Vagina (tissue), 2 donors: ENCODE results near the gene FRY. TPM values are rescaled to one million over a fixed set of nuclear protein-coding genes. Genes with fewer than 3 reads are reported as not detected.

Experiments used
- DNase-seq, 2 donors: peaks; one replicate each; pipeline ENCODE4 v3.0.0-alpha.2; 2017; ENCODE audit errors: extremely low spot score in 2 of 2
- H3K27ac ChIP-seq: fragments of 200-600 bp; sonication (generic); one replicate; pipeline ENCODE4 v1.5.1; 2019
- H3K27me3 ChIP-seq: fragments of 200-600 bp; sonication (generic); one replicate; pipeline ENCODE4 v1.5.1; 2019
- H3K36me3 ChIP-seq, 2 donors: fragments of 200-600 bp; sonication (generic); one replicate each; pipeline ENCODE4 v1.5.1; 2017 to 2019
- H3K4me1 ChIP-seq: fragments of 200-600 bp; sonication (generic); one replicate; pipeline ENCODE4 v1.5.1; 2019
- H3K4me3 ChIP-seq, 2 donors: fragments of 200-600 bp; sonication (generic); 1 replicate in 1 of 2; 2 replicates in 1 of 2; pipeline ENCODE4 v1.5.1; 2016 to 2019
- H3K9me3 ChIP-seq: fragments of 200-600 bp; sonication (generic); one replicate; pipeline ENCODE4 v1.5.1; 2019
- CTCF ChIP-seq, 3 experiments: fragments of 450-650 bp in 2 of 3; fragments of 200-600 bp in 1 of 3; sonication (generic) in 1 of 3; IDR thresholded peaks; one replicate each; pipeline ENCODE4 v1.5.1; 2017 to 2019; ENCODE audit warnings: antibody characterized with exemption in 3 of 3, mild to moderate bottlenecking in 2 of 3, moderate library complexity in 2 of 3
- POLR2A ChIP-seq, 2 donors: fragments of 450-650 bp; IDR thresholded peaks; one replicate each; pipeline ENCODE4 v1.6.1; 2017; ENCODE audit warnings: antibody characterized with exemption in 2 of 2, mild to moderate bottlenecking in 2 of 2, moderate library complexity in 2 of 2
- POLR2AphosphoS5 ChIP-seq, 2 donors: sonication (generic); formaldehyde crosslinking; IDR thresholded peaks; one replicate each; pipeline ENCODE4 v1.9.0; 2017; ENCODE audit warnings: antibody characterized with exemption in 2 of 2, mild to moderate bottlenecking in 2 of 2, low read depth in 1 of 2; ENCODE audit not compliant: insufficient read depth in 1 of 2
- intact Hi-C: fragments of 100-400 bp; cut with DNase I; formaldehyde crosslinking; loops from one replicate; pipeline ENCODE4 v1.15.1; 2023
- total RNA-seq: library from RNA; depleted of rRNA; stranded (reverse); fragments of >200 nt; gene quantifications from one replicate; pipeline ENCODE4 v1.2.3, GENCODE V29; 2016

FRY gene
- total RNA-seq, 1 donor from 2014 or later: 11.0 TPM

- H3K4me1 ChIP-seq: peaks cover 19% of the 10 kb centered on the region
- H3K27me3 ChIP-seq: no peaks in the 10 kb centered on the region
- DNase-seq: no peak
- no peak overlapping the region for H3K4me3 ChIP-seq
- H3K27ac ChIP-seq: no peak overlapping the region
- intact Hi-C loops: no loop called here
- H3K36me3 ChIP-seq: no peaks in the 10 kb centered on the region
- no peaks in the 10 kb centered on the region for H3K9me3 ChIP-seq
- TF ChIP-seq CTCF (IDR thresholded peaks at IDR 0.05) (no peak), POLR2A (IDR thresholded peaks at IDR 0.05) (no peak), POLR2AphosphoS5 (IDR thresholded peaks at IDR 0.05; ENCODE audit: insufficient read depth in 1 of 2, low read depth in 1 of 2) (no peak)
Observed at GRCh38 chr13:32257649-32258048, 226.1 kb downstream of the FRY start.

GRCh38 chr13:32259116-32259515 lies 227.5 kb downstream of the FRY start:
- intact Hi-C loops: no loop called here

GRCh38 chr13:32261567-32261966 lies 230.0 kb downstream of the FRY start:
- peak in 1 of 2 donors; percentile 96 for DNase-seq
- H3K27ac ChIP-seq: peak overlapping the region; percentile 58
- H3K4me1 ChIP-seq: peaks cover 19% of the 10 kb centered on the region
- intact Hi-C loops: no loop called here
- H3K9me3 ChIP-seq: no peaks in the 10 kb centered on the region
- TF ChIP-seq POLR2A (IDR thresholded peaks at IDR 0.05) (no peak), POLR2AphosphoS5 (IDR thresholded peaks at IDR 0.05; ENCODE audit: insufficient read depth in 1 of 2, low read depth in 1 of 2) (peak in 1 of 2 donors; percentile 81), CTCF (IDR thresholded peaks at IDR 0.05) (no peak)
- peaks cover 0 to 11% of the 10 kb centered on the region in 2 donors for H3K36me3 ChIP-seq
- no peak overlapping the region for H3K4me3 ChIP-seq
- no peaks in the 10 kb centered on the region for H3K27me3 ChIP-seq

More at GRCh38 chr13:32259116-32259515, 227.5 kb downstream of the FRY start:
- H3K4me1 ChIP-seq: peaks cover 19% of the 10 kb centered on the region
- no peak for DNase-seq
- H3K4me3 ChIP-seq: no peak overlapping the region
- peak overlapping the region; percentile 13 for H3K27ac ChIP-seq
- no peaks in the 10 kb centered on the region for H3K9me3 ChIP-seq
- no peaks in the 10 kb centered on the region for H3K36me3 ChIP-seq
- no peaks in the 10 kb centered on the region for H3K27me3 ChIP-seq
- no peak for TF ChIP-seq POLR2A (IDR thresholded peaks at IDR 0.05)
- TF ChIP-seq POLR2AphosphoS5 (IDR thresholded peaks at IDR 0.05; ENCODE audit: insufficient read depth in 1 of 2, low read depth in 1 of 2): no peak
- no peak for TF ChIP-seq CTCF (IDR thresholded peaks at IDR 0.05)

GRCh38 chr13:32262165-32262564 lies 230.6 kb downstream of the FRY start:
- intact Hi-C loops: no loop called here
- Histone ChIP-seq H3K4me3 (no peak overlapping the region), H3K36me3 (peaks cover 0 to 17% of the 10 kb centered on the region in 2 donors), H3K27ac (peak overlapping the region; percentile 58), H3K4me1 (peaks cover 19% of the 10 kb centered on the region), H3K9me3 (no peaks in the 10 kb centered on the region), H3K27me3 (no peaks in the 10 kb centered on the region)
- no peak for DNase-seq
- TF ChIP-seq POLR2AphosphoS5 (IDR thresholded peaks at IDR 0.05; ENCODE audit: insufficient read depth in 1 of 2, low read depth in 1 of 2) (no peak), CTCF (IDR thresholded peaks at IDR 0.05) (no peak), POLR2A (IDR thresholded peaks at IDR 0.05) (no peak)

GRCh38 chr13:32262619-32263018 lies 231.0 kb downstream of the FRY start:
- H3K36me3 ChIP-seq: peaks cover 0 to 22% of the 10 kb centered on the region in 2 donors
- TF ChIP-seq POLR2A (IDR thresholded peaks at IDR 0.05) (no peak), CTCF (IDR thresholded peaks at IDR 0.05) (no peak)
- peak overlapping the region; percentile 58 for H3K27ac ChIP-seq
- no peaks in the 10 kb centered on the region for H3K9me3 ChIP-seq
- intact Hi-C loops: no loop called here
- DNase-seq: no peak
- no peaks in the 10 kb centered on the region for H3K27me3 ChIP-seq
- no peak overlapping the region for H3K4me3 ChIP-seq
- peaks cover 19% of the 10 kb centered on the region for H3K4me1 ChIP-seq
